HTR-8/SVneo (cell line): ENCODE results near the gene JCHAIN.
"Not testable (repeated sequence)": the region's sequence is repeated elsewhere in the genome, so short reads cannot be mapped to it uniquely, and the experiment has no call there.

Source experiments
- DNase-seq: peaks from one replicate; pipeline ENCODE4 v3.0.0; 2011; ENCODE audit warnings: low spot score, mixed read lengths; ENCODE audit not compliant: insufficient read length
- FAIRE-seq: peaks from 2 replicates; lab custom pipeline; 2011; peaks lifted over from hg19 to GRCh38; lab: Jason Lieb, UNC

The JCHAIN gene

DNA sequence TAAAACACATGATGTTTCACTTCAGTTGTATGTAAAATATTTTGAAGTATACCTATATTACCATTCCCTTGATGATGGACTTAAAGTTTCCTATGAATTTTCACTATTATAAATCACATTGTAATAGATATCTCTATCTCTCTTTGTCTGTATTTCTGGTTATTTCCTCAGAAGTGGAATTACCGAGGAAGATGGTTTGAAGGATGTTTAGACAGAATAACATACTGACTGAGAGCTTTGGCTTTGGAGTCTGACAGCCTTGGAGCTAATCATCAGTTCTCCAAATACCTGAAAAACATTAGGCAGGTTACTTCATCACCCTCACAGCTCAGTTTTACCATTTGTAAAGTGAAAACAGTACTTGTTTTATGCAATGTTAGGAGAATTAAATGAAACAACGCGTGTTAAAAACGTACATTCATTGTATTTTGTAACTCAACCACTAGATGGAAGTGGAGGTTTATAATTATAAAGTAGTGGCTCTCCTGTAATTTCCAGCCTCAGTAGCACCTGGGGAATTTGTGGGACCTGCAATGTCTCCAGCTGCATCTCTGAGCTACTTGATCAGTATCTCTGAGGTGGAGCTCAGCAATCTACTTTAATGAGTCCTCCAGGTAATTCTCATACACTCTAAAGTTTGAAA, 14.3 kb downstream of the JCHAIN start:
- DNase-seq (peak; percentile 40), FAIRE-seq (no peak)

DNA sequence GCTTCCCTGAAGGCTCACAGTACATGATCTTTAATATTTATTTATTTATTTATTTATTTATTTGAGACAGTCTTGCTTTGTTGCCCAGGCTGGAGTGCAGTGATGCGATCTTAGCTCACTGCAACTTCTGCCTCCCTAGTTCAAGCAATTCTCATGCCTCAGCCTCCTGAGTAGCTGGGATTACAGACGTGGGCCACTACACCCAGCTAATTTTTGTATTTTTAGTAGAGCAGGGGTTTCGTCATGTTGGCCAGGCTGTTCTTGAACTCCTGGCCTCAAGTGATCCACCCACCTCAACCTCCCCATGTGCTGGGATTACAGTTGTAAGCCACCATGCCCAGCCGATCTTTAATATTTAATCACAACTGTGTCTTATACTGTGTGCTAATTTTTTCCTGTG, 15.6 kb downstream of the JCHAIN start:
- FAIRE-seq, DNase-seq: not testable (repeated sequence)

DNA sequence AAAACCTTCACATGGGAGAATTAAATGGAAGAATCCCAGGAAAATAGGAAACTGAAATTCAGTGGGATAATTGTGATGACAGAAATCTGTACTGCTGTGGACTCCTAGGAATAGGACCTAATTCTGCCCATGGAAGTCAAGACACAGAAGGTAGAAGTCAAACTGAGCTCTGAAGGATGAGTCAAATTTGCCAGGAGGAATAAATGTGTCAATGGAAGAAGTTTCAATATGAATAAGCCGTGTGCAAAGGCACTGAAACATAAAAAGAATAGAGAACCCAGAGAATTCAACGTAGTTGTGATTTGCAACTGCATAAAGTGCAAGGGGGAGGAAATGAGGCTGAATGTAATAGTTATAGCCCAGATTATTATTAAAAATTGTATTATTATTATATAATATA, 26.1 kb downstream of the JCHAIN start:
- DNase-seq (no peak), FAIRE-seq (no peak)

DNA sequence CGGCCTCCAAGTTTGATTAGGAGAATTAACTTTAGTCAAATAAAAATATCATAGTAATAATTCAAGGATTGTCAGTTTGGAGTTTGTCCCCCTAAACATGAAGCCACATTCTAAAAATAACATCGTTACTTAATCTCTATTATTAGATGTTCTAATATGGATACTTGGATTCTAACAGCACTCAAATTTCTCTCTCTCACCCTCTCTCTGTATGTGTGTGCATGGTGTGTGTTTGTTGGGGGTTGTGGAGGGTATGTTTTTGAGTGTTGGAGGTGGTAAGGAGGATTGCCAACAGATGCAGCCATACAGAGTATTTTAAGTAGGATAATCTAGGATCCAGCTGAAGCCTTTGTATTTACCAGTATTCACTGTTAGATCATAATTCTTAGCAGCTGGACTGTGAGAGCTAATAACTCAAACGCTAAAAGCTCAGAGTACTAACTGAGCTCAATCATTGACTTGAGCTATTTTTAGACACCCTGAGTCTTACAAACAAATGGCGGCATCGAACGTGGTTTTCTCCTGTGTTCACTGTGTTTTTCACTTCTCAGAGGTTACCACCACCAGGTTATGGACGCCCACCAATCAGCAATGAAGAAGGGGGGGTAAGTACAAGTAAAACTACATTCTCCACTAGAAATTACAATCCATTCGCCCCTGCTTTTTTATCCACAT, 28.9 kb downstream of the JCHAIN start:
- no peak for FAIRE-seq
- DNase-seq, result no peak

DNA sequence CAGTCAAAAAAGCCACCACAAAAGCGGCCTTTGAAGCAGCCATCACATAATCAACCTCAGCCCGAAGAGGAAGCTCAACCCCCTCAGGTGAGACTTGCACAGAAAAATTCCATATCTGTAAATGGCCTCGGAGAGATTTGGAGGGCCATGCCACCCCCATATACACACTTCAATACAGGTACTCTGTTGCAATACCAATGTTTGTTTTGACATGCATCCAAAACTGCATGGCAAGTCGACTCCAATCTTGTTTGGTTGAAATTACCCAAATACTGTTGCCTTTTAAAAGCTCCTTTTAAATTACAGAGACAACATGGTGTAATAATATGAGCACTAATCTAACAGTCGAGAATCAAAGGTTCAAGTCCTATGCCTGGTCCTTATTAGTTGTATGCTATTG, 31.8 kb downstream of the JCHAIN start:
- DNase-seq (no peak), FAIRE-seq (no peak)

DNA sequence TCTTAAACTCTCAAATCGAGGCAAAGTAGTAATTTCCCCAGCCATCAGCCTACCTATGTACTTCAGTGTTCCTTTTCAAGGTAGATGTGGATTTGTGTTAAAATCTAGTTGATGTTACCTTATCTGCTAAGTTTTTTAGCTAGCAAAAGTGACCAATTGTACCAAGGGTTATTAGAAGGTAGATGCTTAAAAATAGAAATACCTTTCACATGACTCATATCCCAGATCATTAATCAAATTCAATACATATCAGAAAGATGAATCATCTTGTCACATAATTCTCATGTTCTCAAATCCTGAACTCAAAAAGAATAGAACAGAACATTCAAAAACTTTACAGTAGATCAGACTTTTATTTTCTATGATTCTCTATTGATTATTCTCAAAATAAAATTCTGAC, 34.3 kb downstream of the JCHAIN start:
- no peak for DNase-seq
- FAIRE-seq, result no peak

DNA sequence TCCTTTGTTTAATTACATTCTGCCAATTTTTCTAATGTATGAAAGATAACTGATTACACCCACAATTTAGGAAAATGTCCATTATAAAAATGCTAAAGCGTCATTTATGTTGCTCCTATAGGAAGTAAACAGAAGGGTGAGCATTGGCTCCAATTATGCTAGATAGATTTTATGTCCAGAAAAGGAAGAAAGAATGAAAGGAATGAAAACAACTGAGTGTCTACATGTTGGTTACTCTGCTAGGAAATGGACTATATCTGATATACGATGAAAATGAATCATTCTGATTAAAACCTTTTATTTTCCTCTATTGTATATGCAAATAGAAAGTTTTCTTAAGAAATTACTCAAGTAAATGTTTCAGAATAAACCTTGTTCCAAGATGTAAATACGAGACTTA, 36.1 kb downstream of the JCHAIN start:
- FAIRE-seq, result no peak

DNA sequence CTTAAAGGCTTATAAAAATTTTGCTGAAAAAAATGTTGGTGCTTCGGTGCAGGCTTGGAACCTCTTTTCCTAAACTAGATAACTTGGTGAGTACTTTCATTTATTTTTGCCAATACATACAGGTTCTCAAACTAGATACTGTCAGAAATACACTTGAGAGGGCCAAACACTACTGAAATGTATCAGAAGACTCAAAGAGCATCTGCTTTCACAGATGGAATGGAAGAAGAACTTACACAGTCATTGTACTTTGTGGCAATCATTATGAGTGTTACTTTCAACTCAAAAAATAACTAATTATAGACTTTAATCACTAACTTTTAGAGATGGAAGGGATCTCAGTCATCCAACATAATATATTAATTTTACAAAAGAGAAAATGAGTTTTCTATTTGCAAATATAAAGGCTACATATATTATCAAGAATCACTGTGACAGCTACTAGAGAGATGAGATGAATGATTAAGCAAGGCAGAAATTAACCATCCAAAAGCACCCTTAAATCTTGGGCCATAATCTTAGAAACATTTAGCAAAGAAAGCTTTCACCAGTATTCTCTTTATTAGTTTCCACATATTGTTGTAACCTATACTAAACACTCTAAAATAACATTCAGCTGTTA, 36.7 kb downstream of the JCHAIN start:
- DNase-seq (no peak), FAIRE-seq (no peak)

More for the DNA sequence above, 36.1 kb downstream of the JCHAIN start:
- no peak for DNase-seq

DNA sequence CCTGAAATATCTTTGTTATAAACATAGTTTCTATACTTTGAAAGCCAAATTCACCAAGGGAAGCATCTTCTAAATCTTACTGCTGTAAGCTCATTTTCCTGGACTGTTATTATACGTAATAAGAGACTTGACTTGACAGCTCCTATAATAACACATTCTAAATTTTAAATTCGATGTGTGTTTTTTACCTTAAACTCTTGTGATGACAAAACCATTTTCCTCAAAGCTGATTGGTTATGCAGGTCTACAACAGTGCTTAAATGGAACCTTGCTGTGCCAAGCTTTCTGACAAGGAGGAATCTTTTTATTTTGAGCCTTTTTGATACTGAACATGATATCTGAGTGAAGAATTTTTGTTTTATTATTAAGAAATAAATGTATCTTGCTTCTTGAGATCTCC, 37.9 kb downstream of the JCHAIN start, which contains the start of gene ENAM:
Gene ENAM (plus strand): TSS at position 301 of the 400 bp plus-strand sequence. CDS start 757 bp downstream, outside the sequence.
- no peak for FAIRE-seq
- DNase-seq, result no peak

DNA sequence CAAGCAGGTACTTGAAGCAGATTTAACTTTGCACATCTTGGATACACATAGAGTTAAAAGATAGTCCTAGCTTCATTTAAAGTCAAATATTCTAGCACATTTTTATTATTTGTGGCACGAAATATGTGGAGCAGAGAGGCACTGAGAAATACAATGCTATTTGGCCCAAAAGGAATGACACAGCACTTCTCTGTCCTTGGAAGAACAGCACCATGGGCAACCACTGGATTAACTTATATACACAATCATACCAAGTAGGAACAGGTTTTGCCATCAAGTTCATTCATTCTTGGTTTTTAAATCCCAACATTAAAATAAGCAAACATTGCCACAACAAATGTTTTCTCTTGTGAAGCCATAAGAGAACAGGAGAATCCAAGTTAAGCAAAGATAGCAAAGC, 38.7 kb downstream of the JCHAIN start:
- DNase-seq (no peak), FAIRE-seq (no peak)

DNA sequence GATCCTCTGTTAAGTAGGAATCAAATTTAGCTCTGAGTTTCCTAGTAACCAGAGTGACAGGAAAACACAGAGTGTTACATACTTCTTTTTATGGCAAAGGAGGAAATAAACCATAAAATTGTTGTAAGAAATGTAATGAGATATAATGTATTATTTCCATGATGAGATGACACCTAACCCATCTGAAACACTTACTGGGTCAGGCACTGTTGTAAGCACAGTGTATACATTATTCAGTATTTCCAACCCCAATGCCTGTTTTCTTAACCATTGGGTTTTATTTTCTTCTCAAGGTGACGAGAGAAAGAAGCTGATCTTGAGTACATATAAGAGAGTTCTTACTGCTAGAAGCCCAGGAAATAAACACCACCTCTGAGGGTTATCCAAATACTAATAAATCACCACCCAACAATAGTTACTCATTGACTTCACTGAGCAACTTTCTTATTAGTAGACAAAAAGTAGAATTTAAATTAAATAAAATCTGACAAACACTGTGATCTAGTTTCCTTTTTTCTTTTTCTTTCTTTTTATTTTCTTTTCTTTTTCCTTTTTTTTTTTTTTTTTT, 42.0 kb downstream of the JCHAIN start:
- no peak for DNase-seq
- FAIRE-seq, result no peak

DNA sequence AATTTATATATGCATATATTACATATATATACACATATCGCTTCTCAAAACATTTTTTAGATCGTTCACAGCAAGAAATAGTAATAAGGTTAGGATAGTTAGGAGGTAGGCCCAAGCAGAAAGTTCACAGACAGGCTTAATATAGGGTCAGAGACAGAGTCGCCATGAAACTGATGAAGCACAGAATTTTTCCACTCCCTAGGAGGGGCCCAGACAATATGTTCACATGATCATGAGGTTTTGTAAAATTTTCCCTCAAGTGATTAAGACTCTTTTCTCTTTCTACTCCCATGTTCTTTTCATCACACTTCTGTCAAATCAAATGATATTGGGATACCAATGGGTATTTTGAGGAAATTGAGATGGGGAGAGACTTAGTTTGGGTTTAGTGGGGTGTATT, 43.0 kb downstream of the JCHAIN start:
- DNase-seq (no peak), FAIRE-seq (no peak)

DNA sequence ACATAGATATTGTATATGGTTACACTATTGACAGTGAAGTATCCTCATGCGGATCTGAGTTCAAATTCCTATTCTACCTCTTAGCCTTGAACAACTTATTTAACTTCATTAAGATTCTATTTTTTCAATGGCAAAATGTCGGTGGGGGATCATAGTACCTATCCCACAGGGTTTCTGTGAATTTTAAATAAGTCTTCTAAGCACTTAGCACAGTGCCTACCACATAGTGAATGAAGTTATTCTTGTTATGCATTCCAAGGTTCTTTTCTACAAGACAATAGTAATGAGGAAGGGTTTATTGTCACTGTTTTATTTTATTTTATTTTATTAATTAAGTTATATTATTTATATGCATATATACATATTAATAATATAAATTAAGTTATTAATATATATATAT, 46.5 kb downstream of the JCHAIN start:
- DNase-seq (no peak), FAIRE-seq (no peak)

DNA sequence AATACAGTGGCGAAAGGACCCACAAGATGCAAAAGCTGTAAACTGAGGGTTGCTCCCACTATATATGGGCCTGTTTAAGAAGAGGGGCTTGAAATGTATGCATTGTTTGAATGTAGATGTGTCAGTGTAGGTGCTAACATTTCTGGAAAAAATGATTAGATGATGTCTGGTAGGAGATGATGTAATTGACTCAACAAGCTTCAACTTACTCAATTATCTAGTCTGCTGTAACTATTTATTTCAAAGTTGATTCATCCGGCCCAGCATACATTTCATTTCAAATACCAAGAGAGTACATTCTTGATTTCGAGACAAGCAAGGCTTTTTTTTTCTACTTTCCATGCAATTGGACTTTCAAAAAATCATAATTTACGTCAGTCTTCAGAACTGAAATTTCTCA, 47.0 kb downstream of the JCHAIN start:
- no peak for DNase-seq
- FAIRE-seq, result no peak

DNA sequence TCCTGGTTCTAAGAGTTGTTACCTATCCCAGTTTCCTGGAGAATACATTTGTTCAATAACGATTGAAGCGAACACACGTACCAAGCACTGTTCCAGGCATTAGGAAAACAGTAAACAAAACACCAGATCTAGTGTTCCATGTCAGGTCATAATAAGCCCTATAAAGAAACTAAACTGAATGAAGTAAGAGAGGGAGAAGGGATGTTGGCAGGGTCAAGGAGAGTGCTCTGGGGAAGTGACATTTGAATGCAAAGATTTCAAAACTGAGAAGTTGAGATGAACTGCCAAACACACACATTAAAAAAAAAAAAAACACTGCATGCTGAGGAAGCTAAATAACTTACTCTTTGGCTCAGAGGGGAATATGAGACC, 52.1 kb downstream of the JCHAIN start:
- no peak for DNase-seq
- FAIRE-seq, result no peak

DNA sequence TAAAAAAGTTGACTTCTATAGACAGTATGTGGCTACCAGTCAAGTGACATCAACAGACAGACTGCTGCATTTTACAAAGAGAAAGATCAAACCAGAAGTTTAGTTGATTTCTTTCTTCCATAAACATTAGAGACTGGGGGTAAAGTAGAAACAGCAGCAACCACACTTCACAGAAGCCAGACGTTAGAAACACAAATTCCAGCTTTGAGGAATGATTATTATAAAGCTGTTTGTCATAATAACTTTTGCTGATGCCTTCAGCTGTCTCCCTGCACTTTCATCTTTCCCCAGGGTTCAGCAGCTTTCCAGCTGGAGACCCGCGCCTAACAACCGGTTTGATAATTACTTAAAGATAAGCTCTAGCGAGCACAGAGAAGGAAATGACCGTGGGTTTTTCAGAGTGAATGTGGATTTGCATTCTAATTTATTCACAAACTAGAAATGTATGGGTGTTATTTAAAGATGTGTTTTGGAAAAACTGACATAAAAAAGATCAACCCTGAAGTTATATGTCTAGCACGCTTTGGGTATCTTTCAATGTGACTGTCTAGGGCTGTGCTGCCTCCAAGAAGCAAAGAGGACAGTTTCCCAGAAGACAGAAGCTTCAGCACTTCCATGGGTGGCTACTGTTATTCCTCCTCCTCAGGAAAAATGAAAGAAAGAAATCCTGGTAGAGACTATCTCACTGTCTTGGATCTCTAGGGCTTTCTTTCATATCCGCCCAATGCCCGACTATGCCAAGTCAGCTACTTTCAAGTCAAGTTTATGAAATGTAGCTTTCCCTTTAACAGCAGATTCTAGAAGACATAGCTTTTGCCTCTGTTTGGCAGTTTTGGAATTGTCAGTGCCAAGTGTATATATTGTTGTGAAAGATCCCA, 52.8 kb downstream of the JCHAIN start:
- no peak for FAIRE-seq

DNA sequence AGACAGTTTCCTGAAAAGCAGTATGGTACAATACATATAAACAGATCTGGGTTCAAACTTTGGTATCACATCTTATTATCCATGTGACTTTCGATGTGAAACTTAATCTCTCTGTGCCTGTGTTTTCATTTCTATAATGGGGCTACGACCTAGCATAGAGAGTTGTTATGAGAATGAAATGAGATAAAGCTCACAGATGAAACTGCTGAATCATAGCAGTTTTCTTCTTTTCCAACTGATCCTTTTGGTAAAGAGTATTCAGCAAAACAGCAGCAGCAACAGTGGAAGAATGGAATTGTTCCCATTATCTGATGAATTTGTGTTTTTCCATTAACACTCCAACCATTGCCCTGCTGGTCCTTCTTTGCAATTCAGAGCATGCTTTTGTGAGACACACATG, 58.0 kb downstream of the JCHAIN start:
- no peak for FAIRE-seq
- DNase-seq, result no peak

More for the DNA sequence above, 52.8 kb downstream of the JCHAIN start:
- no peak for DNase-seq

DNA sequence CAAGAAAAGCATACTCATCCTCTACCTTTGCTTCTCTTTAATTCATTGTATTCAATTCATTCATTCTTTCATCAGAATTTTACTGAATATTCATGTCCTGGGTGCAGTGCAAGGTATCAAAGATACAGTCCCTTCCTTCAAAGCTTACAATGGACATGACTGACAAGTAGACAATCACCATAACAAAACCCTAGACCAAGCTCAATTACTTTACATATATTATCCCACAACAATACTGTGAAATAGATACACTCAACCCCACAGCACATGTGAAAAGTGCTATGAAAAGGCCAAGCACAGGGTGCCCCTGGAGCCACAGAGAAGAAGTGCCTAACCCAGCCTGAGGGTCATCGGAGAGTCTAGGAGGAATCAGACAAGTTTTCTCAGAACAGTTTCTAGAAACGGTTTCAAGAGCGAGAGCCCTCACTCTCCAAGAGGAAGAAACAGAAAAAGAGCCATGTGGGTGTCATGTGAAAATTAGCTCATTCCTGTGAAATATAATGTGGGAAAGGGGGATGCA, 58.9 kb downstream of the JCHAIN start:
- no peak for DNase-seq
- no peak for FAIRE-seq

DNA sequence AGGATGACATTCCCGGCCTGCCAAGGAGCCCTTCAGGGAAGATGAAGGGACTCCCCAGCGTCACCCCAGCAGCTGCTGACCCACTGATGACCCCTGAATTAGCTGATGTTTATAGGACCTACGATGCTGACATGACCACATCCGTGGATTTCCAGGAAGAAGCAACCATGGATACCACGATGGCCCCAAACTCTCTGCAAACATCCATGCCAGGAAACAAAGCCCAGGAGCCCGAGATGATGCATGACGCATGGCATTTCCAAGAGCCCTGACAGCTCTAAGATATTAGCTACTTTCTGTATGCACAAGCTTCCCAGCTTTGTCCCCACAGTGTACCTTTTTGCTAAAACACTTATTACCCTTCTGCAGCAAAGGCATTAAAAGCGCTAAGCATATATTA, 59.8 kb downstream of the JCHAIN start:
- FAIRE-seq, result no peak
- DNase-seq, result no peak
